Adrenal gland (tissue), 5 donors: ENCODE results near the gene SPAG8.

Experiments
- CTCF ChIP-seq, 6 experiments: fragments of 450-650 bp in 4 of 6; fragments of 200-600 bp in 2 of 6; sonication (generic) in 1 of 6; IDR thresholded peaks; 1 replicate in 5 of 6; 2 replicates in 1 of 6; pipeline versions ENCODE4 v1.5.1 to v1.8.0; 2016 to 2021; ENCODE audit warnings: antibody characterized with exemption in 6 of 6, mild to moderate bottlenecking in 2 of 6, moderate library complexity in 1 of 6
- POLR2A ChIP-seq, 2 donors: fragments of 450-650 bp; IDR thresholded peaks; one replicate each; pipeline ENCODE4 v1.6.1; 2017; ENCODE audit warnings: antibody characterized with exemption in 2 of 2, mild to moderate bottlenecking in 2 of 2, moderate library complexity in 1 of 2
- donor health status: DM: no; HTN: no; CAD: no.

- TF ChIP-seq CTCF (IDR thresholded peaks at IDR 0.05) = no peak
- TF ChIP-seq POLR2A (IDR thresholded peaks at IDR 0.05) = no peak
Observed at GRCh38 chr9:35839926-35840325, 27.9 kb upstream of the SPAG8 start.
